H7 (cell line): ENCODE measurements around the gene ZMYND10. TPM values are rescaled to one million over a fixed set of nuclear protein-coding genes. Genes with fewer than 3 reads are reported as not detected.

Source experiments
- DNase-seq: peaks from one replicate; pipeline ENCODE4 v3.0.0; 2012
- H3K27me3 ChIP-seq: 2 replicates; pipeline ENCODE4 v1.6.0; 2011; ENCODE audit warnings: mild to moderate bottlenecking, low read length; ENCODE audit not compliant: control insufficient read depth, insufficient read depth
- H3K36me3 ChIP-seq: replicated peaks from 2 replicates; pipeline ENCODE4 v1.5.1; 2011; ENCODE audit warnings: low read length; ENCODE audit not compliant: control insufficient read depth, insufficient read depth
- H3K4me3 ChIP-seq: 2 replicates; pipeline ENCODE4 v1.5.1; 2011; ENCODE audit warnings: low read depth, mild to moderate bottlenecking, control low read depth, low read length, moderate library complexity; ENCODE audit not compliant: insufficient read depth
- total RNA-seq: library from RNA; depleted of rRNA; stranded (reverse); fragments of >200 nt; shearing (Covaris generic); gene quantifications from 2 replicates; pipeline ENCODE4 v1.2.3, GENCODE V29; 2014

The ZMYND10 gene
- total RNA-seq, 1 experiment from 2014 or later = 1.1 TPM

- DNase-seq = no peak
- peaks cover 13% of the 10 kb centered on the region for H3K36me3 ChIP-seq
- H3K4me3 ChIP-seq = peak overlapping the region; percentile 94
- H3K27me3 ChIP-seq = no peaks in the 10 kb centered on the region
Observed at GRCh38 chr3:50358355-50358910, 12.9 kb upstream of the ZMYND10 start.

- H3K4me3 ChIP-seq = no peak overlapping the region
- DNase-seq = no peak
- H3K27me3 ChIP-seq = no peaks in the 10 kb centered on the region
- peaks cover 13% of the 10 kb centered on the region for H3K36me3 ChIP-seq
Observed at GRCh38 chr3:50357481-50357880, 11.9 kb upstream of the ZMYND10 start.

- Histone ChIP-seq H3K36me3 (peaks cover 13% of the 10 kb centered on the region), H3K4me3 (no peak overlapping the region), H3K27me3 (no peaks in the 10 kb centered on the region)
- DNase-seq = peak; percentile 41
Observed at GRCh38 chr3:50356553-50356952, 11.0 kb upstream of the ZMYND10 start.

- Histone ChIP-seq H3K4me3 (no peak overlapping the region), H3K27me3 (no peaks in the 10 kb centered on the region), H3K36me3 (peaks cover 13% of the 10 kb centered on the region)
- DNase-seq = peak; percentile 39
Observed at GRCh38 chr3:50355829-50356552, 10.5 kb upstream of the ZMYND10 start.

DNA sequence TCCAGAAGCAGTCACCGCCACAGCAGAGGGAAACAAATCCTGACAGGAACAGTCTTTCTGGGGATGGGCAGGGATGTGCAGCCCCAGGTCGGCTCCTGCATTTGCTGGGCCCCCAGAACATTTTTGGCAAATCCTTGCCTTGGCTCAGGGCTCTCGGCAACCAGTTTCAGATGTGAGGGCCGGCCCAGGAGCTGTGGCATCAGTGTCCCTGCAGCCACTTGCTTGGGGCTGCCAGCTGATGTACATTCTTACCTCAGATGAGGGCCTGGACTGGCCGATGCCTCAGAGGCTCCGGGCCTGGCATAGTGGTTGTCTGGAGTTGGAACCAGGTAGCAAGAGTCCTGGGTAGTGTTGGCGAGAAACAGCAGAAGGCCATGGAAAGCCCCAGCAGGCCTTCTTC lies 9.3 kb upstream of the ZMYND10 start:
- Histone ChIP-seq H3K4me3 (no peak overlapping the region), H3K27me3 (no peaks in the 10 kb centered on the region), H3K36me3 (peaks cover 13% of the 10 kb centered on the region)
- no peak for DNase-seq

DNA sequence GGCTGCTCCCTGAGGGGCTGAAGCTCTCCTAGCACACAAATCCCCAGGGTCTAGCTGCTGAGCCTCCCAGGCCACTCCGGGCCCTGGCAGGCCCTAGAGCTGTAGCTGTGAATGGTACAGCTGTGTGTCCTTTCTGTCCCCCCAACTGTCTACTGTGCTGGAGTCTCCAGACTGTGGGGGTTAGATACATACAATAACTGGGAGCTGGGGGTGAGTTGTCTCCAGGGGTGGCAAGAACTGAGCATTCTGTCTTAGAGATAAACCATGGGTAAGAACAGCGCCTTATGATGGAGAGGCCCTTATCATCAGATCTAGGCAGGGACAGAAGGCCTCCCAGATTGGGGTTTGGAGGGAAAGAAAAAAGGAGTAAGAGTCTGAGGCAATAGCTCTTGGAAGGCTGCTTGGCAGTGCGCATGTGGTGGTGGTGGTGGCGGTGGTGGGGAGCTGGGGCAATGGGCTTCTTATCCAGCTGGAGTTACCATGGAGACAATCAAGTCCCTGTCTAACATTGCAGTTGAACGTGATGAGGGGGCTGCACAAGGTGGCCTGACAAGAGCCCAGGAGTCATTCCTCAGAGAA lies 8.7 kb upstream of the ZMYND10 start:
- peaks cover 13% of the 10 kb centered on the region for H3K36me3 ChIP-seq
- no peak overlapping the region for H3K4me3 ChIP-seq
- H3K27me3 ChIP-seq = no peaks in the 10 kb centered on the region
- DNase-seq = no peak

DNA sequence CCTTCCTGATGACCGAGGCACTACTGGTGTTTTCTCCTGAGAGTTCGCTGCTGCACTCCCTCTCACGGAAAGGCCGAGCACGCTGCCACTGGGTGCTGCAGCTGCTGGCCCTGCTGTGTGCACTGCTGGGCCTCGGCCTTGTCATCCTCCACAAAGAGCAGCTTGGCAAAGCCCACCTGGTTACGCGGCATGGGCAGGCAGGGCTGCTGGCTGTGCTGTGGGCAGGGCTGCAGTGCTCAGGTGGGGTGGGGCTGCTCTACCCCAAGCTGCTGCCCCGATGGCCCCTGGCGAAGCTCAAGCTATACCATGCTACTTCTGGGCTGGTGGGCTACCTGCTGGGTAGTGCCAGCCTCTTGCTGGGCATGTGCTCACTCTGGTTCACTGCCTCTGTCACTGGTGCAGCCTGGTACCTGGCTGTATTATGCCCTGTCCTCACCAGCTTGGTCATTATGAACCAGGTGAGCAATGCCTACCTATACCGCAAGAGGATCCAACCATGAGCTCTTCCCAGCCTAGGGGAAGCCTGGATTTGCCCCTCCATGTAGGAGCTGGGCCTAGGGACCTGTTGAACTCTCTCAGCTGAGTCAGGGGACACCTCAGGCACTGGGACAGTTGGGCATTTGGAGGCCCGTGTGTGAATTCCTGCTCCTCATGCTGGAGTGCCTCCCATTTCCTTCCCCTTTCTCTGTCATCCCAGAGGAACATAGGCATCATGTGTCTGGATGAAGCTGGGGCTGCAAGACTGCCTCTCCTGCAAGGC lies 7.9 kb upstream of the ZMYND10 start:
- Histone ChIP-seq H3K36me3 (peaks cover 16% of the 10 kb centered on the region), H3K27me3 (no peaks in the 10 kb centered on the region), H3K4me3 (no peak overlapping the region)
- no peak for DNase-seq

GRCh38 chr3:50352781-50353180 lies 7.2 kb upstream of the ZMYND10 start:
- peaks cover 20% of the 10 kb centered on the region for H3K36me3 ChIP-seq
- H3K4me3 ChIP-seq = no peak overlapping the region
- H3K27me3 ChIP-seq = no peaks in the 10 kb centered on the region
- DNase-seq = peak; percentile 60

- DNase-seq = no peak
- Histone ChIP-seq H3K27me3 (peaks cover 3% of the 10 kb centered on the region; the same call in 1 of the 2 replicates), H3K4me3 (peak overlapping the region; percentile 92), H3K36me3 (peaks cover 18% of the 10 kb centered on the region)
Observed at GRCh38 chr3:50351323-50351697, 5.8 kb upstream of the ZMYND10 start.

DNA sequence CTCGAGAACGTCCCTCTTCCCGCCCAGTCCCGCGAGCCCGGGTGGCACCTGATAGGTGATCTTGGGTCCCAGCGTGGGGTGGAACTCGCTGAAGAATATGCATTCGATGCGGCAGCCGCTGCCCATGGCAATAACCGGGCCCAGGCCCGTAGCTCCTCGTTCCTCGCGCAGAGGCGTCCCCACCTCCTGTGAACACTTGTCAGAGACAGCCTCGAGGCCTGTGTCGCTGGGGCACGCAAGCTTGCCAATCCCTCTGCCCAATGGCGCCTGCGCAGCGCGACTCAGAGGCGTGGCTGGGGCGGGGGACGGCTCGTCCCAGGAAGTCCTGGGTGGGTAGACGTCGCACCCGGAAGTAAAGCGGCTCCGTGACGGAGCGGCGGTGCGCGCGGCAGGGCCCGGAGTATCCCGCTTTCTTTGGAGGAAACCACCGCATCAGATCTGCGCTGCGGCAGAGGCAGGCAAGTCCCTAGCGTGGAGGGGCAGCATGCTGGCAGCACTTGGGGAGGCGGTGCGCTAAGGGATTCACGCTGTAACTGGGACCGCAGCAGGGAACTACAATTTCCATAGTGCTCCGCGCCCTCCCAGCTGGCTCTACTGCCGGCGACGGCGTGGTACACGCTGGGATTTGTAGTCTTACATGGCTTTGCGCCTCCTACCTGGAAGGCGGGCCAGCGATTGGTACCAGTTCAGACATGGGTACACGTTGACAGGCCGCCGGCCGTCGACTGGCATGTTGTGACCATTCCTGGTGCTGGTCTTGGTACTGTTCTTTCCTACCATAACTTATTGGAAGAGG lies 5.2 kb upstream of the ZMYND10 start, which contains the start of the genes CYB561D2 and NPRL2:
TSS of gene CYB561D2 (plus strand) at position 336 of the 796 bp plus-strand sequence. CDS start 572 bp downstream, outside the sequence.
TSS of gene NPRL2 (minus strand) at position 249 of the 796 bp plus-strand sequence. CDS start at position 126, 123 bp downstream.
- peak within 1 kb of the TSS; percentile 92 for H3K4me3 ChIP-seq
- peaks cover 6% of the 10 kb centered on the region for H3K27me3 ChIP-seq
- H3K36me3 ChIP-seq = peaks cover 15% of the 10 kb centered on the region
- DNase-seq = peak; percentile 98

GRCh38 chr3:50350213-50350526 lies 4.6 kb upstream of the ZMYND10 start:
- H3K27me3 ChIP-seq = peaks cover 10% of the 10 kb centered on the region
- peaks cover 15% of the 10 kb centered on the region for H3K36me3 ChIP-seq
- peak overlapping the region; percentile 92 for H3K4me3 ChIP-seq
- DNase-seq = no peak

- Histone ChIP-seq H3K4me3 (no peak overlapping the region), H3K36me3 (peaks cover 8% of the 10 kb centered on the region), H3K27me3 (peaks cover 24% of the 10 kb centered on the region)
- peak; percentile 88 for DNase-seq
Observed at GRCh38 chr3:50347187-50347813, 1.8 kb upstream of the ZMYND10 start.

DNA sequence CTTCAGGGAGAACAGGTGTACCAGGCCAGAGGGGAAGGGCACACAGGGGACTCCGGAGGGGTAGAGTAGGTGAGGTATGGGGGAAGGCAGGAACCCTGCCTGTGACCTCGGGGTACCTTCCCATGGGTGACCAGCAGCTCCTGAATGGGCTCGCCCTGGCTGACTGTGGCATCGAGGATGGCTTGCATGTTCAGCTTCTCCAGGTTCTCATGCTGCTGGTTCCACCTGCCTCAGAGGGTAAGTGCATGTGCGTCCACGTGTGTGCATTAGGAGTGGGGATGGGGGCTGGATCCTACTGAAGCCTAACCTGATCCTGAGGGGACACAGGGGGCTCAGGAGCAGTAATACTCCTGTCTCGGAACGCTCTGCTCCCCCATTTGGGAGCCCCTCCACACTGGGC lies 524 bp downstream of the ZMYND10 start:
- no peak overlapping the region for H3K4me3 ChIP-seq
- no peak for DNase-seq
- H3K27me3 ChIP-seq = peaks cover 43% of the 10 kb centered on the region
- peaks cover 8% of the 10 kb centered on the region for H3K36me3 ChIP-seq
